Non-pigmented ciliary epithelial cell (primary cell): ENCODE measurements around the gene FOXE1.
A peak's percentile ranks its signal among the peaks of the same experiment; 100 is the strongest.

Source experiments
- DNase-seq: peaks from one replicate; pipeline ENCODE4 v3.0.0-alpha.2; 2010; ENCODE audit warnings: low read depth

FOXE1 gene

DNA sequence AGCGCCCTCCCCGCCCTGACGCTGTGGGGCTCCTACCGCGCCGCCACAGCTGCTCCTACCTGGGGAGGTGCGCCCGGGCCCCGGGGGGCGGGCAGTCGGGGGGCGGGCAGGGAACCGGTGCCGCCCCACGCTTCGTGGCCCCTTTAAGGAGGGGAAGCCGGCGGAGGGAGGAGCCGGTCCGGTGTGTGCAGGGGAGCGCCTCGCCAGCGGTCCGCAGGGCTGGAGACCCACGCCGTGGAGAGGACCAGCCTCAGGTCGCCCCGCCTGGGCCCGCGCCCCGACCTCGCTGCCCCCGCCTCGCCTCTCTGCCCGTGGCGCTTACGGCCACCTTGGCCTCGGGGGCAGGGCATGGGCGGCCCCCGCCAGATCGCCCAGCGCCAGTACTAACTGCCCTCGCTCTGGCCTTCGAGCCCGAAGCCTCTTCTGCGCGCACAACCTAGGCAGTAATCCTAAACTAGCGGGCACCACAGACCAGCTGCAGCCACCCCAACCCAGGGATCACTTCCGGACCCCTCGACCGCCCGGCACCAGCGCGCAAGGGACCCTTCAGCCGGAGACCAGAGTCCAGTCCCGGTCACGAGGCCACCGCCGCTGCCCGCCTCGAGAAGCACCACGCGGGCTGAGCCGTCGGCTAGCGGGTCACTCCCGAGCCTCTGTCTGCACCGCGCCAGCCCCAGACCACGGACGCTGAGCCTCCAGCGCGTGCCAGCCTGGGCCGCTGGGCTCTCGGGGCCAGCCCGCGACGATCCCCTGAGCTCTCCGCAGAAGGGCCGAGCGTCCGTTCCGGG is at the start of gene FOXE1:
FOXE1 (plus strand) TSS at position 171 of the 788 bp plus-strand sequence. CDS start 689 bp downstream, outside the sequence.
- no peak for DNase-seq

DNA sequence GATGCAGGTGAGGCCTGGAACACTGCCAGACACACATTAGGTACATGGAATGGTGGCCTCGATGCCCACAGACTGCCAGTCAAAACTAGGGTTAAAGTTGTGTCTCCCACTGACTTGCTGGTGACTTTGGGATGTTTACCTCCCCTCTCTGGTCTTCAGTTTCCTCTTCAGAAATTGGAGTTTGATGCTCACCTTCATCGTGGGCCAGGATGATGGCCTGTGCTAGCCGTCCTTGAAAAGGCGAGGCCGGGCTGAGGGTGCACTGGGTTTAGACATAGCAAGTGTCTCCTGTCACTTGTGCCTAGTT is 49.0 kb upstream of the FOXE1 start:
- DNase-seq, result no peak

DNA sequence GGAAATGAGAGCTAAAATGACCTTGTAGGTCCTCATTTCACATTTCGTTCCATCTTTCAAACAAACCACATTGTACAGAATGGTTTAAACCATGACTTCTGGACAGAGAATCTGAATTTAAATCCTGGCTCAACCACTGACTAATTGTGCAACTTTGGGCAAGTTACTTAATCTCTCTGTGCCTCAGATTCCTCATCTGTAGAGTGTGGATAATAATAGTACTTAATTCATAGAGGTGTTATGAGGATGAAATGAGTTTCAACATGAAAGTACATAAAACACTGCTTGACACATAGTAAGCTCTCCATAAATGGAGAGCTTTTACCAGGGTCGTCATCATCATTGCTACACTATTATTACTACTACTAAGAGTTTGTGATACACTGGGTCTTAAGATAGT is 46.3 kb upstream of the FOXE1 start:
- no peak for DNase-seq

DNA sequence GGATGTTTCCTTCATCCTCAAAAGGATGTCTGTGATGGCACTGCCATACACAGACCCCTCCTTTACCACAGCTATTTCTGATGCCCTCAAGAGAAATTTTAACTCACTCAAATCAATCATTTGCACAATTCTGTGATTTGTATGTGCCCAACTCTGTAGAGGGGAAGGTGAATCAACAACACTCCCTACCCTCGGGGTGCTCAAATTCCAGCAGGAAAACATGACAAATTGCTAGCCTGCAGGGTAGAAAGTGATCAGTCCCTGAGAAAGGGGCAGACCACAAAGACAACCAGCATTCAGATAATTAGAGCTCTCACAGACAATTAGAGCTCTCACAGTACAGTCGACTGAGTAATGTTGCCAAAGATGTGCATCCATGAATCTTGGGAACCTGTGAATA is 45.3 kb upstream of the FOXE1 start:
- no peak for DNase-seq

DNA sequence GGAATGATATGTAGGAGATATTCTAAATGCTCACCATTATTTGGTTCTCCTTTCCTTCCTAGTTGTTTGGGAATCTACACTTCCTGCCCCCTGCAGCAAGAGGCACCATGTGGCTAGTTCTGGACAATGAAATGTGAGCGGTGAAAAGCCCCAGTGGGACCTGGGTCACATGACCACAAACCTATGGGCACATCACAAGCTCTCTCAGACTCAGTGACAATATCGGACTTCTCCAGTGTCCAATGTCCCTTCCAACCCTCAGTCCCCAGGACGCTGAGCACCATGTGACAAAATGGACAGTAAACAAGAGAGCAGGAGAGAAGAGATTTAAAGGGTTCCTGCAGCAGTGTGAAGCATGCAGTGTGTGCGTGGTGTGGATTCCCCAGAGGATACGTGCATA is 44.6 kb upstream of the FOXE1 start:
- DNase-seq, result no peak

DNA sequence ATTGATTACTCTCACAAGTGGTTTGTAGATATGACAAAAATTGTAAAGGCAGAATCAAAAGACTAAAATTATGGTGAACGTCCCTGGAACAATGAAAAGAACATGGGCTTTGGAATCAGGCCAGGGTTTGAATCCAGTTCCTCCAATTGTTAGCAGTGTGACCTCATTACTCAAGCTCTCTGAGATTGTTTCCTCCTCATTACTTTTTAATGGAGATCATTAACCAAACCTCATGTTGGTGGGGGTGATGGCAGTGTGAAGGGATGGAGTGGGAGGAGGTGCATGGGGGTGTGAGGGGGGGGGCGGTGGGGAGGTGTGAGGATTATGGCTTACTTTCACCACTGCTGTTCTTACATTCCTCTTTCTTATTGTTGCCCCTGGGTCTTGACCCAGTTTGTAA is 44.1 kb upstream of the FOXE1 start:
- DNase-seq, result no peak

DNA sequence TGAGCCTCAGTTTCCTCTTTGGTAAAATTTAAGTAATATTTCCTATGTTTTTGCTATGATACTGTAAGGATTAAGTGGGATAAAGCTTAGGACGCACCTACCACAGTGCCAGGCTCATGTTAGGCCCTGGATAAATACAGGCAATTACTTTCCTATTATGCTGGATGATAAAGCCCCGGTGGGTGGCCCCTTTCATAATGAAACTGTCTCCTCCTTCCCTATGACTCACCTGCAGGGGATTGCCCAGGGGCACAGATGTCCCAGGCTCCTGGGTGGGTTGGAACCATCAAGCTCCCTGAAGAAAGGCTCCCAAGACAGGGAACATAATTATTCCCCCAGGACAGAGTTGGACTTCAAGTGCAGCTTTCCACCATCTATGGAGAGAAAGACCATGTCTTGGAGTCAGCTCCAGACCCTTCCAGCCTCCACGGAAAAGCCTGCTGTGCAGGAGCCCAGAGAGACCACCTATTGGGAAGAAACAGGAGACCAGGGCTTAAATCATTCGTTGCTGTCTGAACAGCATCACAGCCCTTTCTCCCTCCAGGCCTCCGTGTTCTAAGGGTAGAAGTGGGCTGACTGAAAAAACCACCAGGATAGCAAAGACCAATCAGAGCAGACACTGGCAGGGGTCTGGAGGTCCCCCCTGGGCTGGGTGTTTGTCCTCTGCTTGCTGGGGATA is 43.2 kb upstream of the FOXE1 start:
- DNase-seq, result no peak

DNA sequence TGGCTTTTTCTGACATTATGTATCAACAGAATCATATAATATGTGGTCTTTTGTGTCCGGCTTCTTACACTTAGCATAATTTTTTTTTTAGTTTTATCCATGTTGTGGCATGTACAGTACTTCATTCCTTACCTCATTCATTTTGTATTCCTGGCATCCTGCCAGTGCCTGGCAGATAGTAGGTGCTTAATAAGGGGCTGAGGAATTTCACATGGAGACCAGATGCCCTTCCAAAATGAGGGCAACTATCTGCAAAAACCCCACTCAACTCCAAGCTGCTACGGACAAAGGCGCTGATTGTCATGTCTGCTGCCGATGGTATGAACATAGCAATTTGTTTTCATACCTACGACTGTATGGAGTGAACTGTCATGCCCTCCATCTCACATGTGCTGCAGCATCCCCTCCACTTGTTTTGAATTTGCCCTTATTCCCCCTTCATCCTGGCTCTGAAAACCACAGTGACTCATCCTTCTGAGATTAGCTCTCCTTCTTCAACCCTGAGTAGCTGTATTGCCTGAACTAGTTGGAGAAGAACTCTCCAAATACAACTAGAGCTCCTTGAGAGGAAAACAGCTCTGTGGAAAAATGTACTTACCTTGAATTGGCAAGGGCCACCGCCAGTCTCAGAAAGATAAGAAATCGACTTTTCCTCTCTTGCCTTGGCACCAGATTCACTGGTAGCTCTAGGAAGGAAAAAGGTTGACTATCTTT is 41.3 kb upstream of the FOXE1 start:
- no peak for DNase-seq

DNA sequence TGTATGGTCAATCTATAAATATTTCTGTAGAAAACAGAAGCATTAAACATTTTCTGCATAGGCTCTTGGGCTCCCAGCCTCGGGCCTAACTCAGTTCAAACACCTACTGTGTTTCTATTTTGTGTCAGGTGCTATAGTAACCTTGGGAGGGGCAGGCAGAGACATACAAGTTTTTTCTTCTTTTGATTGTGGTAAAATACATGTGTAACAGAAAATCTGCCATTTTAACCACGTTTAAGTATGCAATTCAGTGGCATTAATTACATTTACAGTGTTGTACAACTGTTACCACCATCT is 40.8 kb upstream of the FOXE1 start:
- no peak for DNase-seq

DNA sequence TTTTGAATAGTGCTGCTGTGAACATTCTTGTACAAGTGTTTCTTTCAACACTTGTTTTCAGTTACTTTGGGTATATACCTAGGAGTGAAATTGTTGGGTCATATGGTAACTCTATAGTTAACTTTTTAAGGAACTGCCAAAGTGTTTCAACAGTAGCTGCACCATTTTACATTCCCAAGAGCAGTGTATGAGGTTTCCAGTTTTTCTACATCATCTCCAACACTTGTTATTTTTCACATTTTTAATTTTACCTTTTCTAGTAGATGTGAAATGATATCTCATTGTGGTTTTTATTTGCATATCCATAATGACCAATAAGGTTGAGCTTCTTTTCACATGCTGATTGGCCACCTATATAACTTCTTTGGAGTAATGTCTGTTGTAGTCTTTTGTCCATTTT is 40.0 kb upstream of the FOXE1 start:
- DNase-seq, result no peak

DNA sequence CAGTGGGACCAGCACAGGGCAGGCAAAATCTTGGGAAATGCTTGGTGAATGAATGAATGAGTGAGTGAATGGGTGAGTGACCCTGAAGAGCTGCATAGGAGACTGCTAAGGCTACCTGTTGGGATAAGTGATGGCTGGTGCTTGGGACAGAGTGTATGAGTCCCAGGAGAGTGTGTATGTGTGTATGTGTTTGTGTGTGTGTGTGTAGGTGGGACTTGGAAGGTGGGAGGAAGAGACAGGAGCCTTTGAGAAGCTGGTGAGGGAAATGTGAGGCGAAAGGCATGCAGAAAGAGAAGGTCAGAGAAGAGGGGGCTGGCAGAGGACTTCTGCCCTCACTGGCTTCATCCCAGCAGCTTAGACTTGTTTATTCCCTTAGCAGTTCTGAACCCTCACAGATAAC is 33.3 kb upstream of the FOXE1 start:
- no peak for DNase-seq

DNA sequence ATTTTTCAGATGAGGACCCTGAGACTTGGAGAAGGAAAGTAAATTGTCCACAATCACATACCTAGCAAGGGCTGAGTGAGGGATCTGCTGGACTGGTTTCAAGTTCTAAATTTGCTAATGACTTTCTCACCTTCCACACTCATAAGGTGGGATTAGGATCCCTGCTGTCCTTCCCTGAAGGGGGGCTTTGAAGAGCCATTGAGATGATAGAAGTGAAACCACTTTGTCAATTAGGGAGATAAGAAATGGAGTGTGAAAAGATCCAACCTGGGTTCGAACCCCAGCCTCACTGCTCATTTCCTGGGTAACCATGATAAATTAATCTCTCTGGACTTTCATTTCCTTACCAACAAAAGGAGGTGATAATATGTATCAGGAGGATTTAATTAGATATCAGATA is 32.7 kb upstream of the FOXE1 start:
- DNase-seq, result no peak

DNA sequence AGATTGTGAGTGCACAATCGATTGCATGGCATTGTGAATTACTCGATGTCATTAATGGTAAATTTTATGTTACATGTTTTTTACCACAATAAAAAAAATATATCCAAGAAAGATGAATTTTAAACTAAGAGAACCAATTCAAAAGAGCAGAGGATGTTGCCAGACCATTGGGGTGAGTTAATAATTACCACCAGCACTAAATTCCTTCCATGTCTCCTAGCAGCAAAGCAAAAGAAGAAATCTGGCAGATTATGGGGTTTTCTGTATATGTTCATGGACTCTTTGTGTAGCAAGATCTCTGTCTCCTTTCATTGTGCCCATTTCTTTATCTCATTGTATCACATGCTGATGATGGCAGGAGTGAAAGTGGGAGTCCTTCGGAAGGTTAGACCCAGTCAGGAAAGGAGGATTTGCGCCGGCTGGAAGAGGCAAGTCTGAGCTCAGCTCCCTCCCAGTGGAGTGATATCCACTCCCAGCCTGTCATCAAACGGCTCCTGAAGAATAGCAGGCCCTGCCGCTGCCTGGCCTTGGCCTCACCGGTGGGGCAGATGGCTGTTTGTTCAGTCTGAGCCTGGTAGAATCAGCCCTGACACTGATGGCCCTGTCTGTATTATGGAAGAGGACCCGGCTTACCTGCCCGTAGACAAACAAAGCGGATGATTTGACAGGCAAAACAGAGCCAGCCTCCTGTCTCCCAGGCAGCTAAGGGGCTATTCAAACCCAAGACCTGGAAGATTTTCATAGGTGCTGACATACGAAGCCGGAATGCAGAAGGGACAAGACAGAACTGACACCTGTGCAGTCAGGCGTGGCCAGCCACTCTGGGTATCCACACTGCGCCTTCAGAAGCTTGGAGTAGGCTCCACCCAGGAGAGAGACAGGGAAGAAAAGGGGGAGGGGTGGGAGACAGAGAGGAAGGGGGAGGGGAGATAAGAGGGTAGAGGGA is 21.9 kb upstream of the FOXE1 start:
- no peak for DNase-seq

DNA sequence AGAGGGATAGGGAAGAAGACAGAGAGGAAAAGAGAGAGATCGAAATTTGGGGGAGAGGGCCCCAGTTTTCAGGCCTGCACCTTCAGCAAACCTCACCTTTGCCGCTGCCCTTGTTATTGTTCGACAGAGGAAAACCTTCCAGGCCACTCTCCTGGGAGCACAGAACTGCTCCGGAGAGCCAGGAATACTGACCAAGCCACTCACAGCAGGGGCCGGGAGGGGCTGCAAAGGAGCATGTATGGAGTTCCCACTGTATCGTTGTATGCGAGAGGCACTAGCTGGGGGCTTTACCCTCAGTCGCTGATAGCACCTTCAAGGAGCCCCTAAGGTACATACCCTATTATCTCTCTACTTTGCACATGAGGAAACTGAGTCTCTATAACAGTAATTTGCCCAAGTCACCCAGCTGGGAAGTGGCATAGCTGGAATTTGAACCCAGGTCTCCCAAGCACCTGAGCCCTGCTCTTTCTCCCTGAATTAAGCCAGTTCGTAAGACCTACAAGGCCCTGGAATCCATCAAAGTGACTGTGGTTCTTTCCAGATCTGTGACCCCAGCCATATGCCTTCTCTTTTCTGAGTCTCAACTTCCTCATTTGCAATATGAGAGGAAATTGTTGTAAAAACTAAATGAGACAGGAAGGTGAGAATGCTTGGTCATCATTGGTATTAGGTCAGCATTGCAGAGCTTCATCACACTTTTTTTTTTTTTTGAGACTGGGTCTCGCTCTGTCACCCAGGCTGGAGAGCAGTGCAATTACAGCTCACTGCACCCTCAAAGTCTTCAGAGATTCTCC is 21.0 kb upstream of the FOXE1 start:
- no peak for DNase-seq

DNA sequence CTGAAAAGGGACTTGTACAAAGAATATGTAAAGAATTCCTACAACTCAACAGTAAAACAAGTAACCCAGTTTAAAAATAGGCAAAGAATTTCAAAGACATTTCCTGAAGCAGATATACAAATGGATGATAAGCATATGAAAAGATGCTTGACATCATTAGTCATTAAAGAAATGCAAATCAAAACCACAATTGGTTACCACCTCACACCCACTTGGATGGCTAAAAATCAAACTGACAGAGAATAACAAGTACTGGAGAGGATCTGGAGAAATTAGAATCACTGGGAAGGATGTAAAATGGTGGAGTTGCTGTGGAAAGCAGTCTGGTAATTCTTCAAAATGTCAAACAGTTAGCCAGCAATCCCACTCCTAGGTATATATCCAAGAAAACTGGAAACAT is 12.5 kb upstream of the FOXE1 start:
- DNase-seq, result peak; percentile 24

DNA sequence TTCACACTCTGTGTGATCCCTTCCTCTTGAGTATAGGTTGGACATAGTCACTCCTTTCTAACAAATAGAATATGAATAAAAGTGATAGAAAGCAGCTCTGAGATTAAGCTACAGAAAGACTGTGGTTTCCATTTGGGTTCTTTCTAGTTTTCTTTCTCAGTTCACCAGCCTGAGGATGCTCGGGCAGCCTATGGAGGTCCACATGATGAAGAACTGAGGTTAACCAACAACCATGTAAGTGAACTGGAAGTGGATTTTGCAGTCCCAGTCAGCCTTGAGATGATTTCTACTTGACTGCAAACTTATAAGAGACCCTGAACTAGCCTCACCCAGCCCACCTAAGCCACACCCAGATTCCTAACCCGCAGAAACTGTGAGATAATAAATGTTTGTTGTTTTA is 10.1 kb upstream of the FOXE1 start:
- DNase-seq, result no peak

DNA sequence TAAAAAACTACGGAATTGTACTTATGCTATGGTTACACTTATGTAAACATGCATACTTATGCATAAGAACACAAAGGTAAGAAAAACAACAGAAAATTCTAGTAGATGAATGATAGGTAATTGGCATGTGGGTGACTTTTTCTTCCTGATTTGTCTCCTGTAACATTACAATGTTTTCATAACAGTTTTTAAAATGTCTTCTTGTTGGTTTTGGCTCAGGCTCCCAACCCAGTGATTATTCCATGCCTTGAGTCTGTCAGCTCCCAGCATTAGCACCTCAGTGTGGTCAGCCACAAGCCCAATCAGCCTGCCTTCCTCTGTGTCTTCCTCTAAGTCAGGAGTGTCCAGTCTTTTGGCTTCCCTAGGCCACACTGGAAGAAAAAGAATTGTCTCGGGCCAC is 7.9 kb upstream of the FOXE1 start:
- DNase-seq, result peak; percentile 4

DNA sequence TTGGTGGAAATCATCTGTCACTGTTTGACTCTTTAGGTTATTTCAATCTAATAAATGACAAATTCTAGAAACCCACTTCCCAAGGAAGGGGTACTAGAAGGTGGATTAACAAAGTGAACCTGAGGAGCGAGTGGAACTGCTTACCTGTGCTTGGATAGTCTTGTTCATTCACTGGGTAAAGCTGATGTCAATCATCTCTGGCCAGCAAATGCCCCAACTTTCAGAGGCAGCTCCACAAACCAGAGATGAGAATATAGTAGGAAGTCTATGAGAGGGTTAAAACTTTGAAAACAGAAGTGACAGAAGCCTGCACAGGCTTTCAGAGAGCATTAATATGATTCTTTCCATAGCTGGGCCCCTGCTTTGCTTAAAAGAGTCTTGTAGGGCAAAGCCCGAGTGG is 7.3 kb upstream of the FOXE1 start:
- DNase-seq, result no peak

DNA sequence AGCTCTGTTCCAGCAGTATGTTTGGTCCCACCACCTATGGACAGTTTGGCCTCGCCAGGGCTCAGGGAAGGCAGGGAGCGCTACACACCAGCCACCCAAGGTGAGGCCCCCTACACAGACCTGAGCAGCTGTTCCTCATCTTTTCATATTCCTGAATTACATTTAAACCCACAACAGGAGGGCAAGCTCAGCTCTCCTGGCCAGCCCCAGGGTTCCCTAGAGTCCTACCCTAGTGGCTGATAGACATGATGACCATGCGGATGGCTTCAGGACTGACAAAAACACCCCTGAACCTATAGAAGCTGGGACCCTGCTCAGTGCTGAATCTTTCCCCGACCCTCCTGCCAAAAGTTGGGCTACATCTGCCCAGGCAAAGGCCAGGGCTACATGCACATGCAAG is 6.7 kb upstream of the FOXE1 start:
- DNase-seq, result no peak

DNA sequence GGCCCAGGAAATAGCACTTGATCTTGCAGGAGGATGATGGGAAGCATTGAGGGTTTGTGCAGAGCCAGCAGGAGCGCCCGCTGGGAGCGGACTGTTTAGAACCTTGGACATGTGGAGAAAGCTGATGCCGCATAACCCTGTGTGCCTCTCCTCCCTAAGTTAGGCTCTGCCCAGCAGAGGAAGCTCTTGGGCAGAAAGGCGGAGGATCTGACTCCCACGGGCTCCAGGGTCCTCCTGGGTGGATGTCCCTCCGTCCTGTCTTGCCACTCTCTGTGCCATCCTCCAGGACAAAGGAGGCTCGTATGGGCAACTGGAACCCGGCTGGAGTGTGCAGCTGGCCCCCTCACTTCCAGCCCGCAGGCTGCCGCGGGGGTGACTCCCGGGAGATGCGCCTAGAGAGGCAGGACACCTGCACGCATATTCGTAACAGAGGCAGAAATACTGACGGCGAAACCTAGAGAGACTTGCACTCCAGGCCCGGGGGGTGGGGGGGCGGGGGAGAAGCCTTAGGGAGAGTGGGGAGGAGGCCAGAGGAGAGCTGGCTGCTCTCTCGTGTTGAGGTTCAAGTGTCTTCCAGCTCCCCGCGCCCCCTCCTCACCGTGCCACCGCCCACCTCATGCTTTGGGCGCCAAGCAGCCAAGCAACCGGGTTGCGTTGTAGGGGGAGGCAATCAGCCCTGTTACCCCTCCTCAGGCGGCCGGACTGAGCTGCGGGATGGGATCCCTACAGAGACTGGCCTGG is 5.4 kb upstream of the FOXE1 start:
- no peak for DNase-seq

DNA sequence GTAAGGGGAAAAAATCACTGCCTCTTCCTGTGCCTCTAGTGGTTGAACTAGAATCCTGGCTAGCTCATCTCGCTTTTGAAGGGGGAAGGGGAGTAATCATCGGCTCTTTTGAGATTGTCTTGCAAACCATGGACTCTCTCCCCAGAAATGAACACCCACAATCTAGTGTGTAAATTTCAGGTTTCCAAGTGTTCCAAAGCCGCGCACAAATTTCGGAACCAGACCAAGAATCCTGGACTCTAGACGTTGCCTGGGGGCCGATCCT is 4.9 kb upstream of the FOXE1 start:
- DNase-seq, result no peak
